Cardiac fibroblast (primary cell): Measurements from ENCODE around the gene YPEL4.
A peak's percentile ranks its signal among the peaks of the same experiment; 100 is the strongest.

ENCODE experiments used
- DNase-seq, 2 donors: peaks; one replicate each; pipeline versions ENCODE4 v3.0.0 to v3.0.0-alpha.2; 2010; ENCODE audit warnings: low read depth in 2 of 2
- H3K4me3 ChIP-seq, 2 donors: replicated peaks in 1 of 2; 1 replicate in 1 of 2; 2 replicates in 1 of 2; pipeline ENCODE4 v1.5.1; 2011; ENCODE audit warnings: low read depth in 2 of 2, low read length in 2 of 2, mild to moderate bottlenecking in 2 of 2, moderate library complexity in 1 of 2
- CTCF ChIP-seq: IDR thresholded peaks from one replicate; pipeline ENCODE4 v1.5.1; 2011; ENCODE audit warnings: low read depth, mild to moderate bottlenecking, low read length, inconsistent platforms

YPEL4 gene

GRCh38 chr11:57601297-57601696 lies 48.4 kb downstream of the YPEL4 start:
- DNase-seq = no peak
- TF ChIP-seq CTCF = no peak
- H3K4me3 ChIP-seq = no peak overlapping the region

- peak in 1 of 2 donors; percentile 13 for DNase-seq
- TF ChIP-seq CTCF = no peak
- peak overlapping the region; percentile 61 to 66 for H3K4me3 ChIP-seq
These were observed 50.3 kb downstream of the YPEL4 start for GRCh38 chr11:57599381-57599780.

- H3K4me3 ChIP-seq = peak overlapping the region; percentile 61 to 66
- TF ChIP-seq CTCF = no peak
- DNase-seq = peak; percentile 59 to 61
These were observed 50.9 kb downstream of the YPEL4 start for GRCh38 chr11:57598831-57599155.

GRCh38 chr11:57597916-57598830 lies 51.5 kb downstream of the YPEL4 start:
- no peak for TF ChIP-seq CTCF
- DNase-seq = peak; percentile 65 to 88
- H3K4me3 ChIP-seq = peak overlapping the region; percentile 61 to 66

GRCh38 chr11:57597461-57597915 lies 52.2 kb downstream of the YPEL4 start, which contains the start of gene SERPING1:
SERPING1 (plus strand) TSS chr11:57597685; CDS start chr11:57598271, 586 bp downstream.
- peak within 1 kb of the TSS; percentile 61 to 66 for H3K4me3 ChIP-seq
- peak; percentile 44 to 79 for DNase-seq
- no peak for TF ChIP-seq CTCF

- DNase-seq = no peak
- TF ChIP-seq CTCF = no peak
These were observed 53.3 kb downstream of the YPEL4 start for GRCh38 chr11:57596266-57596885.

More at GRCh38 chr11:57596266-57596885, 53.3 kb downstream of the YPEL4 start:
- H3K4me3 ChIP-seq = no peak overlapping the region
